Measurements from ENCODE around the gene CSMD2.
"Not testable (repeated sequence)": the region's sequence is repeated elsewhere in the genome, so short reads cannot be mapped to it uniquely, and the experiment has no call there.

The CSMD2 gene

DNA sequence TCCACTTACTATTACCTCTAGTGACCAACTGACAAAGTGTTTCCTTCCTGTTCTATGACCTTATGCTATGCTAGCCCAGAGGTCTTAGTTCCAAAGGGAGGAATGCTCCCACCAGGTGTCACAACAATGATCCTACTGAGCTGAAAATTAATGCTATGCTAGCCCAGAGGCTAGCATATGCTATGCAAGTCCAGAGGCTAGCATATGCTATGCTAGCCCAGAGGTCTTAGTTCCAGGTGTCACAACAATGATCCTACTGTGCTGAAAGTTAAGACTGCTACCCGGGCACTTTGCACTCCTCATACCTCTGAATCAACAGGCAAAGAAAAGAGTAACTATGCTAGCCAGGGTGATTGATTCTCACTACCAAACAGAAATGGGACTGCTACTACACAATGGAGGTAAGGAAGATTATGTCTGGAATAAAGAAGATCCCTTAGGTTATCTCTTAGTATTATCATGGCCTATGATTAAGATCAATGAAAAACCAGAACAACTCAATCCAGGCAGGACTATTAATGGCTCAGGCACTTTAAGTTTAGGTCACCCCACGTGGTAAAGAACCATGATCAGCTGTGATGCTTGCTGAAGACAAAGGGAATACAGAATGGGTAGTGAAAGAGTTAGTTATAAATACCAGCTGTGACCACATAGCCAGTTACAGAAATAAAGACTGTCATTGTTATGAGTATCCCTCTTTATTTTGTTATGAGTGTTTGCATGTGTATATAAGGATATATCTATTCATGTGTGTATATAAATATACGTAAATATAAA, 114.1 kb downstream of the CSMD2 start:
- DNase-seq: no peak

- no peak for DNase-seq
Measured at GRCh38 chr1:34049994-34050393, 115.0 kb downstream of the CSMD2 start.

- no peak for DNase-seq
Measured at GRCh38 chr1:34049477-34049876, 115.6 kb downstream of the CSMD2 start.

DNA sequence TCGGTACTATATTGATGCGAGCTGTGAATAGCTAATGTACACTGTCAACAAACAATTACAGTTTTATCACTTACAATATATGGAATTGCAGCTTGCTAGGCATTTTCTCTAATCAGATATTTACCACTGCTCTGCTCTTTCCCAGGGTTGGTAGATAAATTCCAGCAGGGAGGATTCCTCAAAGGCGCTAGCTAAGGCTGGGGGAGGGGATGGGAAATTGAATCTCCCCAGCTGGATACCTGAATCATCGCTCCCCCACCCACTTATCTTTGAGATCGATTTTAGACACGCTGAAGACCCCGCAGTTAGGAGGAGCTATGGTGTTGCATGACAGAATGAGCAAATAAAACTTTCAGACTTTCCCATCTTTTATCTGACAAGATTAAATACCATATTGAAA, 127.2 kb downstream of the CSMD2 start:
- no peak for DNase-seq

GRCh38 chr1:34037109-34037508, 127.9 kb downstream of the CSMD2 start:
- DNase-seq: no peak

GRCh38 chr1:34034036-34034435, 131.0 kb downstream of the CSMD2 start:
- DNase-seq: no peak

DNA sequence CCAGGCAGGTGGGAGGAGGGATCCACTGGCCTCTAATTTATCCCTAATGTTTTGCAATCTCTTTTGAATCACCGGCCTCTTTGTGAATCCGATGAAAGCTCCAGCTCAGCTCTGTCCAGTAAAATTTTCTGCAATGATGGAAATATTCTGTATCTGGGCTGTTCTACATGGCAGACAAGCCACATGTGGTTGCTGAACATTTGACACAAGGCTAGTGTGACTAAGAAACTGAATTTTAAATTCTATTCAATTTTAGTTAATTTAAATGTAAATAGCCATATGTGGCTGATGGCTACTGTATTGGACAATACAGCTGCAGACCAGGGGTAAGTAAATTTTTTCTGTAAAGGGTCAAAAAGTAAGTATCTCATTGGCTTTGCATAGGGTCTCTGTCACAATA, 135.1 kb downstream of the CSMD2 start:
- no peak for DNase-seq

- DNase-seq: no peak
Measured at GRCh38 chr1:34029515-34029914, 135.5 kb downstream of the CSMD2 start.

DNA sequence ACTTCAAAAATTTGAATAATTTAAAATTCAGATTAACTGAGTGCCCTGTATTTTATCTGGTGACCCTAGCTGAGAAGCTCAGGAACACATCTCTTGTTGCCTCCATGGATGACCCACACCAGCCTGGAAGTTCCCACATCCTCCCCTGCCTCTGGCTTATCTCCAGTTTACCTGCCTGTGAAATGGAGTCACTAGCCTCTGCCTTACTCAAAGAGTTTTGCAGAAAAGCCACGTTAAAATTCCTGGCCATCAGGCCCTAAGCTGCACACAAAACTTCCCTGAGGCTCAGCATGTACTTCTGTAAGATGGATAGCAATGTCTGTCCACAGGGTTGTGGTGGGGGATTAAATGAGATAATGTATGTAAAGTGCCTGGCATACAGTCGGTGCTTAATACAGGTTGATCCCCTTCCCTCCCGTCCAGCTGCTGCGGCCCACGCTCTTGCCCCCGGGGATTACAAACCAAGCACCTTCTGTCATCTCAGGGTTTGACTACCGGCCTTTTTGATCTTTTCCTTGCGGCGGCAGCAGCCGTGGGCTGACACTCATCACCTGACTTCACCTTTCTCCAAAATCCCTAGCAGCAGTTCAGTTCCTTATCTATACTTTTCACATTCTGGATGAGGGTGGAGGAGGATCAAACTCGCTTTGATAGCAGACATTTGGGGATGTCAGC, 136.5 kb downstream of the CSMD2 start:
- DNase-seq: no peak

DNA sequence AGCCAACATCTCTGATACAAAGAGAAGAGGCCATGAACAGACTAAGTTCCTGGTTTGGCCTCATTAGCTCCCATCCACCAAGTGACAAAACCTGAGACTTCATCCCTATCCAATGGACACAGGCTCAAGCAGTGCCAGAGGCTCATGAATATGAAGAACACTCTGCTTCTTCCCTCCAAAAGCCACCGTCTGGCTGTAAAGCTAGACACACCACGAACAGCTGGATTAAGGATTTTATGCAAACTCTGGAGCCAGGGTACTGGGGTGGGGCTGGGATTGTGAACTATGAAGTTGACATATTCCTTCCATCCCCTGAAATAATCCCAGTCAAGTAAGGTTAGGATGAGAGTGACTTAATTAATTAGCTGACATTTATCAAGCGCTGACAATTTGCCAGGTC, 139.4 kb downstream of the CSMD2 start:
- DNase-seq: no peak

GRCh38 chr1:34024485-34024884, 140.5 kb downstream of the CSMD2 start:
- no peak for DNase-seq

DNA sequence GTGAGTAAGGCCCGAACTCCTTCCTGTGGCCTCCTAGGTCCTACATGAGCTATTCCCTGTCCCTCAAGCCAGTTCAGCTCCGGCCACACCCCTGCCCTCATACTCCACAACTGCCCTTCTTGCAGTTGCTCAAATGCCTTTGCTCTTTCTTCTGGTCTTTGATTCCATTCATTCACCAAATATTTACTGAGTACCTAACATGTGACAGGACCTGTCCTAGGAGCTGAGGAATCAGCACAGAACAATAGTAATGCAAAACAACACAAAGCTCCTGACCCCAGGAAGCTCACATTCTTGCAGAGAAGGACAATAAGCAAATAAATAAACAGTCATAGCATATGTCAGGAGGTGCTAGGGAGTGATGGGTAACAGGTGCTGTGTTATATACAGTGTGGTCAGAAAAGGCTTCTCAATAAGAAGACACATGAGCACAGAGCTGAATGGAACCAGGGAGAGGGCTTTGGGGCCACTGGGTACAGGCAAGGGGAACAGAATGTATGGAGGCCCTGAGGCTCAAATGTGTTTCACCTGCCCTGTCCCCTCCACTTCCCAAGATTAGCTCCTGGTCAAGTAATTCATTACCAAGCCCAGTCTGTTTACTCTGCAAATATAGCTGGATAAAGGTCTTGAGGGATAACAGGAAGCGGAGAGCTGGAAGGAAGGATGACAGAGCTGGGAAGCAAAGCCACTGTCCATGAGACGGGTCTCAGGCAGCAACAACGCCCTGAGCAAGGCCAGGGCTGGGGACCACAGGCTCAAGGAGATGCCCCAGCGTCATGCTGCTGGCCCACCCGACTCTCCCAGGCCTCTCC, 145.1 kb downstream of the CSMD2 start:
- no peak for DNase-seq

- DNase-seq: no peak
Measured at GRCh38 chr1:34018285-34018684, 146.7 kb downstream of the CSMD2 start.

GRCh38 chr1:34016281-34016680, 148.7 kb downstream of the CSMD2 start:
- DNase-seq: not testable (repeated sequence)

DNA sequence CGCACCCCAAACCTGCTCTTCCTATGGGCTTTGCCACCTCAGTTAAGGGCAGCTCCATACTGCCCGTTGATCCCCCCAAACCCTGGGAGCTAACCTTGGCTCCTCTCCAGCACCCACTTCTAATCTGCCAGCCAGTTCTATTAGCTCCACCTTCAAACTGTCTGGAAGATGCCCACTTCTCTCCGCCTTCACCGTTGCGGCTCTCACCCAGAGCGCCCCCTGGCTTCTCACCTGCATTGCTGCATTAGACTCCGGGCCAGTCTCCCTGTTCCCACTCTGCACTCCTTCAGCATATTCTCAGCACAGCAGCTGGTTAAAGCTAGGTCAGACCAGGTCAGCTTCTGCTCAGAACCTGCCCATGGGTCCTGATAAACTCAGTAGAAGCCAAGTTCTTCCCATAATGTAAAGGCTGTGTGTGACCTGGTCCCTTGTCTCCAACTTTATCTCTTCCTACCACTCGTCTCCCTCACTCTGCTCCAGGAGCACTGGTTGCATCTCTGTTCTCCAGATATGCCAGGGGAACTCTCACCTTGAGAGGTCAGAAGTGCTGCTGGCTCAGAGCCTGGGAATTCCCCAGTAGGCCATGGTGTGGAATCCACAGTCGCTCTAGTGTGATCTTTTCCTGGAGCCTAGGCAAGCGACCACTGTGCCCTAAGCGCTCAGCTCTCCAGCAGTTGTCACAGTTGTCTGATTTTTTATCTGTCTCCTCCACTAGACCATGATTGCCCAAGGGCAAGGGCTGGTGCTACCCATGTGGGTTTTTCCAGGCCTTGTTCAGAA, 150.9 kb downstream of the CSMD2 start:
- DNase-seq: no peak

DNA sequence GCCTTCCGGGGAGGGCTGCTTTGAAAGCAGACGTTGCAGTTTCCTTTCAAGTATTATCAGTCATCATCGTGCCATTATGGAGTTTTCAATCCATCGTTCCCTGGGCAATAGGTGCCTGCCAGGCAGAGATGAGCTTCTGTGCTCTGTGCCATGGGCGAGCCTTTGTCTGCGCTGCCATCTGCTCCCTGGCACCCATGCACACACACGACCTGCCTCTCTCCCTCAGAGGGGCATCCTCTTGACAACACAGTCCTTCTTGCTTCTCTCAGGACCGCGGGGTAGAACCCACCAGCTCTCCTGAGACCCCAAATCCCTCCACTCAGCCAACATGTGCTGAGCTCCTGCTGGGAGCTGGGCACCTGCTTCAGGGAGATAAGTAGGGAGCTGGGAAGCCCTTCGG, 151.9 kb downstream of the CSMD2 start:
- DNase-seq: no peak

DNA sequence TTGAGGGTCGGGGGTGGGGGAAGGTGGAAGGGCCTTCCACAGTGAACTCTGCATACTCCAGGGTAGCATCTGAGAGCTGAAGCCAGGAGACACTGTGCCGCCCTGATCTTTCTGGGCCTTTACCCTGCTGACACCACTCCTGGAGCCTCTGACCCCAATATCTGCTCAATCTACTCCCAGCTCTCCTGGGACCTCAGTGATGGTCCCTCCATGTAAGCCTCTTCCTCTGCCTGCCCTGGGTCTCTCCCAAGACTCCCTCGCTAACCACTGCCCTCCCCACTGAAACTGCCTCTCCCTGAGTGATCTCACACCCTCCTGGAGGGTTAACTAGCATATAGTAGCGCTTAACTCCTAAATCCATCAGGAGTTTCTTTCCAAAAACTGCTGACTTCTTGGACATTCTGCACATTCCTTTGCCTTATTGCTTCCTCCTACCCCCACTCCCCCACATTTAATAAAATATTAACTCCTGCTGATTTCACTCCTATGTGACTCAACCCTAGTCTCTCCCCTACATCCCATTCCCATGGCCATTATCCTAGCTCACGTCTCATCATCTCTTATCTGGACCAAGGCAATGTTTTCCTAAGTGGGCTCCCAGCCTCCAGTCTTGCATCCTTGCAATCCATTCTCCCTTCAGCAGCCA, 155.6 kb downstream of the CSMD2 start:
- no peak for DNase-seq

DNA sequence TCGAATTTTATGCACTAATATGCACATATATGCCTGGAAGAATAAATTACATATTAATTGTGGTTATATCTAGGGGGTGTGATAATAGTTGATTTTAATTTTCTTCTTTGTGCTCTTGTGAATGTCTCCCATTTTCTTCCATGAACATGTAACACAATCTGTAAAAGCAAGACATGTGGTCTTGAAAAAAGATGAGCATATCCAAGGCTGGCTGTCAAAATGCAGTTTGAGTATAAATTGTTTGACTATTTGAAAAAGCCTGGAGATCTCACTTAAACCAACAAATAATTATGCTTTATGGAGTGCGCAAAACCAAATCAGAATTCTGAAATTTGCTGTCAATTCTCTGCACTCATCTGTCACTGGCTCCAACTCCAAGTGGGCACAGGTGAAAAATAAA, 157.3 kb downstream of the CSMD2 start:
- DNase-seq: no peak

DNA sequence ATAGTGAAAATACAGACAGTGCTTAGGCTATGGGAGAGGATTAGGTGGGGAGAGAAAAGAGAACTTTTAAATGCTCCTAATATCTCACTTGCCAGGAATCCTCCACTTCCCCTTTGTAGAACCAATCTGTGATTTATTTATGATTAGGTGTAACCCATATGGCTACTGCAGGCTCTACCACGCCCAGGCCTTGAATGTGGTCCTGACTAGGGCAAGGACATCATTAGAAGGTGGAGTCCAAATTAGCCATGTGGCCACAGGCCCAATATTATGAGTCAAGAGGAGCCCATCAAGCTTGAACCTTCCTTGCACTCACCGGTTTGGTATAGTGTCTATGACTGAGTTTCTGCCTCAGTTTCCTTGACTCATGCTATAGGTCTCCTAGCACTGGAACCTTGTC, 159.7 kb downstream of the CSMD2 start:
- DNase-seq: no peak

GRCh38 chr1:34002810-34003209, 162.2 kb downstream of the CSMD2 start:
- DNase-seq: no peak

DNA sequence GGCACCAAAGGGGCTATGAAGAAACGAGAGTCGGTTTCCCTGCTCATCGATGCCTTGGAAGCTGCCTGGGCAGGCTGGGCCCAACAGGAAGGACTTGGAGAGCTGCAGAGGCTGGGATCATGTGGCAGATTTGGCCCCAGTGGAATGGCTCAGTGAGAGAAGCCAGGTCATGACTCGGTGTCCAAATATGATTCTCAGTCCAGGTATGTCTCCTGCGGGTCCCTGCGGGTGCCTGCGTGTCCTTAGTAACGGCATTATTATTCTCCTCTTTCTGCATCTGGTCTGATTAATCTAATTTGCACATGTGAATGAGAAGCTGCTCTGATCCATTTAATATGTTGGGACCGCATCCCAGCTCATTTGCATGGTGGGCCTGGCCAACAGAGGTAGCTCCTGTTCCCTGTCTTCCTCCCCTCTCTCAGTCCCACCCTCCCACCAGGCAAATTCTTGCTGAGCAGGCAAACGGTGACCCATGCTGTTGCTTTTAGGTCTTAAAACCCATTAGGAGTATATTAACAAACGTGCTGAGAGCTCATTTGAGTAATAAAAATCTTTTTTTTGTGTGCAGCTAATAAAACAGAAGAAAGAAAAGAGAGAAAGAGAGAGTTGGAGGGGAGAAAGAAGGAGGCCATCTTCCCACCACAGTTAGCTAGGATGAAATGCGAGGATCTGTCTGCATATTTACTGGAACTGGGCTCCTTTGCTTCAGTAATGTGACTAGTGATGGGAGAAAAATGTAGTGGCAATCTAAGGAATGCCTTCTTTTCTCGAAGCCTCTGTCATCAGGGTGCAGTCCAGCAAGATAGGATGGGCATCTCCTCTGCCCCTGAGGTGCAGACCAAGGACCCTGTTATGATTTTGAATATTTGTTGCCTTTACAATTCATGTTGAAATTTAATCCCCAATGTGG, 167.6 kb downstream of the CSMD2 start:
- DNase-seq: no peak
